Measurements from ENCODE around the gene RXRA. TPM values are rescaled to one million over a fixed set of nuclear protein-coding genes. Genes with fewer than 3 reads are reported as not detected.

RXRA gene
- total and polyA plus RNA-seq, 2 of the 4 experiments (the other 2 are of a cell fraction): 7.5 to 17.9 TPM

GRCh38 chr9:134340475-134341160 is 14.4 kb downstream of the RXRA start:
- no peak overlapping the region for H3K18ac ChIP-seq (ENCODE audit: low read depth, low read length)
- dilution Hi-C loops (cut with HindIII; ENCODE audit: low sequenced_read_pairs, unreplicated experiment): no loop called here
- intact Hi-C loops (cut with micrococcal nuclease): no loop called here
- TF ChIP-seq MAZ (IDR thresholded peaks at IDR 0.05; ENCODE audit: borderline replicate concordance, low read depth, low read length): no peak
- no peak overlapping the region for H3K4me2 ChIP-seq (ENCODE audit: low read depth, low read length)
- POLR2A ChIA-PET (ENCODE audit: unreplicated experiment): no interaction called here
- BruUV-seq (replicated peaks): no TSS peak
- H3K4me3 ChIP-seq (ENCODE audit: insufficient read depth, low read depth, low read length): no peak overlapping the region
- H3K27ac ChIP-seq (ENCODE audit: insufficient read depth, low read length): no peak overlapping the region
- H3K4me1 ChIP-seq (ENCODE audit: control insufficient read depth, insufficient read depth, low read length): peaks cover 23% of the 10 kb centered on the region
- no peak overlapping the region for H2BK5ac ChIP-seq (ENCODE audit: low read depth, low read length, poor library complexity, severe bottlenecking)
- H2BK20ac ChIP-seq (ENCODE audit: low read depth, low read length): no peak overlapping the region
- CTCF ChIA-PET: no interaction called here
- no peaks in the 10 kb centered on the region for H3K9me3 ChIP-seq (ENCODE audit: control insufficient read depth, insufficient read depth, low read length)
- 97% methylated on average over 12 of the region's 28 CpGs; no CpG with 5 or more reads in 1 of the 2 experiments for WGBS, 2 experiments (ENCODE audit: extremely low coverage in 2 of 2, insufficient read length in 1 of 2)
- H4K8ac ChIP-seq (ENCODE audit: low read depth in 2 of 2, low read length in 2 of 2): no peak overlapping the region
- peaks cover 100% of the 10 kb centered on the region for H4K20me1 ChIP-seq (ENCODE audit: insufficient read depth, low read length)
- in situ Hi-C loops (cut with MboI; ENCODE audit: low sequenced_read_pairs): no loop called here
- no peak overlapping the region for H3K14ac ChIP-seq (replicated peaks; ENCODE audit: low read depth, low read length)
- peaks cover 33% of the 10 kb centered on the region for H3K9me1 ChIP-seq (ENCODE audit: insufficient read depth, low read length)
- ATAC-seq (ENCODE audit: low read depth) (no peak), DNase-seq (no peak)
- no peak overlapping the region for H4K91ac ChIP-seq (ENCODE audit: insufficient read depth, low read depth, low read length)
- H4K5ac ChIP-seq (ENCODE audit: low read depth, low read length): no peak overlapping the region
- H2AK5ac ChIP-seq (ENCODE audit: low read depth, low read length): no peak overlapping the region
- no peak overlapping the region for H2AFZ ChIP-seq (replicated peaks; ENCODE audit: low read length, poor library complexity)
- H3K36me3 ChIP-seq (ENCODE audit: control insufficient read depth, insufficient read depth, low read length): peaks cover 5% of the 10 kb centered on the region; the same call in 1 of the 2 replicates
- no peak overlapping the region for H2BK120ac ChIP-seq (ENCODE audit: low read depth, low read length)
- no peak overlapping the region for H3K4ac ChIP-seq (ENCODE audit: low read depth, low read length)
- H3K56ac ChIP-seq (ENCODE audit: extremely low read depth, insufficient read depth, low read length): no peak overlapping the region
- H3K23ac ChIP-seq (ENCODE audit: low read depth, low read length): no peak overlapping the region
- no peak overlapping the region for H3K9ac ChIP-seq (ENCODE audit: low read depth, low read length)
- H2AK9ac ChIP-seq (replicated peaks; ENCODE audit: low read depth, low read length, poor library complexity): no peak overlapping the region
- H3K79me1 ChIP-seq (ENCODE audit: low read depth in 1 of 2, low read length in 2 of 2): peaks cover 15 to 92% of the 10 kb centered on the region in 2 experiments; a peak in 3 of 4 replicates
- no peak overlapping the region for H2BK15ac ChIP-seq (ENCODE audit: low read depth, low read length)
- no peaks in the 10 kb centered on the region for H3K27me3 ChIP-seq (ENCODE audit: control insufficient read depth, insufficient read depth, low read length)
